ENCODE data around the gene GRIA4. TPM values are rescaled to one million over a fixed set of nuclear protein-coding genes. Genes with fewer than 3 reads are reported as not detected.

Gene GRIA4
- total RNA-seq, 4 donors from 2014 or later, result not detected

- DNase-seq (ENCODE audit: low spot score), result no peak
- ATAC-seq (ENCODE audit: low FRiP score), result no peak
Measured at GRCh38 chr11:105734426-105734825, 124.6 kb downstream of the GRIA4 start.

GRCh38 chr11:105738251-105738650 is 128.4 kb downstream of the GRIA4 start:
- ATAC-seq (ENCODE audit: low FRiP score), result no peak
- DNase-seq (ENCODE audit: low spot score), result no peak

More at GRCh38 chr11:105734426-105734825, 124.6 kb downstream of the GRIA4 start:
- TF ChIP-seq CTCF (IDR thresholded peaks at IDR 0.05), result no peak

GRCh38 chr11:105738986-105739795 is 129.3 kb downstream of the GRIA4 start:
- DNase-seq (ENCODE audit: low spot score) (no peak), ATAC-seq (ENCODE audit: low FRiP score) (no peak)
- no peak for TF ChIP-seq CTCF (IDR thresholded peaks at IDR 0.05)

More at GRCh38 chr11:105738251-105738650, 128.4 kb downstream of the GRIA4 start:
- no peak for TF ChIP-seq CTCF (IDR thresholded peaks at IDR 0.05)

- TF ChIP-seq CTCF (IDR thresholded peaks at IDR 0.05), result no peak
- ATAC-seq (ENCODE audit: low FRiP score), result no peak
- DNase-seq (ENCODE audit: low spot score), result no peak
Measured at GRCh38 chr11:105740164-105740903, 130.5 kb downstream of the GRIA4 start.

GRCh38 chr11:105741488-105742020 is 131.7 kb downstream of the GRIA4 start:
- no peak for TF ChIP-seq CTCF (IDR thresholded peaks at IDR 0.05)
- no peak for ATAC-seq (ENCODE audit: low FRiP score)

GRCh38 chr11:105754260-105754659 is 144.4 kb downstream of the GRIA4 start:
- no peak for TF ChIP-seq CTCF (IDR thresholded peaks at IDR 0.05)
- ATAC-seq (ENCODE audit: low FRiP score), result no peak
- DNase-seq (ENCODE audit: low spot score), result no peak

More at GRCh38 chr11:105741488-105742020, 131.7 kb downstream of the GRIA4 start:
- DNase-seq (ENCODE audit: low spot score), result no peak
